H9 (cell line): Measurements from ENCODE around the gene RPL21. TPM values are rescaled to one million over a fixed set of nuclear protein-coding genes. Genes with fewer than 3 reads are reported as not detected.
A peak's percentile ranks its signal among the peaks of the same experiment; 100 is the strongest.

Source experiments
- DNase-seq: peaks from one replicate; pipeline ENCODE4 v3.0.0-alpha.2; 2017
- H2AFZ ChIP-seq: one replicate; pipeline ENCODE4 v1.6.1; 2013; ENCODE audit warnings: mild to moderate bottlenecking, low read length, control low read depth, moderate library complexity
- H2AK5ac ChIP-seq: 2 replicates; pipeline ENCODE4 v1.6.1; 2013; ENCODE audit warnings: low read length, control low read depth, mixed read lengths; ENCODE audit not compliant: insufficient read length
- H2BK120ac ChIP-seq: one replicate; pipeline ENCODE4 v1.6.1; 2013; ENCODE audit warnings: low read depth, mild to moderate bottlenecking, low read length, control low read depth, inconsistent platforms; ENCODE audit not compliant: poor library complexity, severe bottlenecking
- H2BK12ac ChIP-seq: 2 replicates; pipeline ENCODE4 v1.6.1; 2013; ENCODE audit warnings: low read length, control low read depth, mixed read lengths, low read depth; ENCODE audit not compliant: insufficient read length
- H2BK15ac ChIP-seq: 2 replicates; pipeline ENCODE4 v1.6.1; 2013; ENCODE audit warnings: low read depth, low read length, control low read depth
- H2BK20ac ChIP-seq: one replicate; pipeline ENCODE4 v1.6.1; 2013; ENCODE audit warnings: low read depth, mild to moderate bottlenecking, low read length, control low read depth, inconsistent platforms; ENCODE audit not compliant: poor library complexity, severe bottlenecking
- H2BK5ac ChIP-seq: 2 replicates; pipeline ENCODE4 v1.6.1; 2013; ENCODE audit warnings: low read length, control low read depth, mixed read lengths; ENCODE audit not compliant: insufficient read length
- H3K14ac ChIP-seq: 2 replicates; pipeline ENCODE4 v1.6.1; 2013; ENCODE audit warnings: low read length, control low read depth; ENCODE audit not compliant: insufficient read depth
- H3K18ac ChIP-seq: 2 replicates; pipeline ENCODE4 v1.6.1; 2013; ENCODE audit warnings: low read depth, mild to moderate bottlenecking, mixed read lengths, low read length, control low read depth; ENCODE audit not compliant: insufficient read length
- H3K23ac ChIP-seq: 2 replicates; pipeline ENCODE4 v1.6.1; 2013; ENCODE audit warnings: low read length, control low read depth, mixed read lengths, low read depth; ENCODE audit not compliant: insufficient read length
- H3K23me2 ChIP-seq: 2 replicates; pipeline ENCODE4 v1.6.1; 2013; ENCODE audit warnings: low read depth, mild to moderate bottlenecking, mixed read lengths, low read length, control low read depth; ENCODE audit not compliant: insufficient read length, poor library complexity, severe bottlenecking
- H3K27ac ChIP-seq: 2 replicates; pipeline ENCODE4 v1.5.1; 2013; ENCODE audit warnings: low read length, control low read depth, mixed read lengths, low read depth; ENCODE audit not compliant: insufficient read length
- H3K27me3 ChIP-seq: 2 replicates; pipeline ENCODE4 v1.6.1; 2013; ENCODE audit warnings: low read length, control low read depth, inconsistent platforms; ENCODE audit not compliant: insufficient read depth
- H3K4ac ChIP-seq: 2 replicates; pipeline ENCODE4 v1.6.1; 2013; ENCODE audit warnings: low read depth, mild to moderate bottlenecking, control low read depth, inconsistent platforms, low read length, moderate library complexity
- H3K4me1 ChIP-seq: 2 replicates; pipeline ENCODE4 v1.6.1; 2013; ENCODE audit warnings: low read length, control low read depth, inconsistent platforms; ENCODE audit not compliant: insufficient read depth
- H3K4me2 ChIP-seq: 2 replicates; pipeline ENCODE4 v1.6.1; 2013; ENCODE audit warnings: low read length, control low read depth, mixed read lengths; ENCODE audit not compliant: insufficient read length, insufficient read depth
- H3K56ac ChIP-seq: 2 replicates; pipeline ENCODE4 v1.6.1; 2013; ENCODE audit warnings: low read depth, mild to moderate bottlenecking, mixed read lengths, low read length, control low read depth; ENCODE audit not compliant: insufficient read length
- H3K79me1 ChIP-seq: 2 replicates; pipeline ENCODE4 v1.6.1; 2013; ENCODE audit warnings: low read depth, mild to moderate bottlenecking, moderate library complexity, low read length, control low read depth, inconsistent platforms; ENCODE audit not compliant: insufficient read depth, poor library complexity, severe bottlenecking
- H3K79me2 ChIP-seq: 2 replicates; pipeline ENCODE4 v1.6.1; 2013; ENCODE audit warnings: low read length, control low read depth, inconsistent platforms; ENCODE audit not compliant: insufficient read depth
- H3K9ac ChIP-seq: 2 replicates; pipeline ENCODE4 v1.6.1; 2013; ENCODE audit warnings: low read length, control low read depth, mixed read lengths; ENCODE audit not compliant: insufficient read length; ENCODE audit errors: extremely low read depth
- H3K9me3 ChIP-seq: one replicate; pipeline ENCODE4 v1.6.1; 2013; ENCODE audit warnings: low read depth, low read length, inconsistent platforms; ENCODE audit not compliant: control insufficient read depth
- H3T11ph ChIP-seq: one replicate; pipeline ENCODE4 v1.6.1; 2013; ENCODE audit warnings: mild to moderate bottlenecking, low read length, control low read depth, inconsistent platforms
- H4K20me1 ChIP-seq: one replicate; pipeline ENCODE4 v1.6.1; 2013; ENCODE audit not compliant: control insufficient read depth, insufficient read length, insufficient read depth
- H4K5ac ChIP-seq: 2 replicates; pipeline ENCODE4 v1.6.1; 2013; ENCODE audit warnings: low read depth, mild to moderate bottlenecking, mixed read lengths, low read length, control low read depth; ENCODE audit not compliant: insufficient read length
- H4K8ac ChIP-seq: replicated peaks from 2 replicates; pipeline ENCODE4 v1.6.1; 2013; ENCODE audit warnings: low read length, control low read depth, mixed read lengths, low read depth; ENCODE audit not compliant: insufficient read length
- H4K91ac ChIP-seq: 2 replicates; pipeline ENCODE4 v1.6.1; 2013; ENCODE audit warnings: low read depth, mild to moderate bottlenecking, moderate library complexity, mixed read lengths, low read length, control low read depth; ENCODE audit not compliant: insufficient read length
- H3K27ac Mint-ChIP-seq, 3 experiments: 2 replicates in 2 of 3; 3 replicates in 1 of 3; pipeline ENCODE4 v1.8.0; 2020 to 2021; ENCODE audit warnings: mixed read lengths in 3 of 3, mild to moderate bottlenecking in 1 of 3, moderate library complexity in 1 of 3
- H3K27me3 Mint-ChIP-seq: 2 replicates; pipeline ENCODE4 v1.8.0; 2021; ENCODE audit warnings: low read depth, mild to moderate bottlenecking, moderate library complexity, mixed read lengths
- H3K36me3 Mint-ChIP-seq, 3 experiments: 2 replicates in 2 of 3; 3 replicates in 1 of 3; pipeline ENCODE4 v1.8.0; 2020 to 2021; ENCODE audit warnings: low read depth in 3 of 3, mixed read lengths in 3 of 3; ENCODE audit not compliant: insufficient read depth in 1 of 3
- H3K4me1 Mint-ChIP-seq, 2 experiments: 2 replicates each; pipeline ENCODE4 v1.8.0; 2020; ENCODE audit warnings: mixed read lengths in 2 of 2
- H3K4me3 Mint-ChIP-seq, 2 experiments: 2 replicates in 1 of 2; 3 replicates in 1 of 2; pipeline ENCODE4 v1.8.0; 2020 to 2021; ENCODE audit warnings: mild to moderate bottlenecking in 2 of 2, mixed read lengths in 2 of 2, moderate library complexity in 1 of 2
- H3K9me3 Mint-ChIP-seq, 2 experiments: 2 replicates in 1 of 2; 3 replicates in 1 of 2; pipeline ENCODE4 v1.8.0; 2020; ENCODE audit warnings: mild to moderate bottlenecking in 2 of 2, mixed read lengths in 2 of 2, moderate library complexity in 1 of 2
- WGBS: extraction: QIAGEN DNeasy Blood & Tissue Kit; methylation state at CpG from one replicate; pipeline ENCODE4 v1.1.7; 2013; ENCODE audit warnings: missing lambda C conversion rate, low lambda C conversion rate, mixed read lengths; ENCODE audit not compliant: insufficient read length; ENCODE audit errors: extremely low coverage; 5-methylcytosine and 5-hydroxymethylcytosine counted together
- total RNA-seq: library from RNA; stranded (reverse); gene quantifications from 2 replicates; pipeline ENCODE4 v1.2.1, GENCODE V29; 2021
- TF ChIP-seq, protein P1 (sequence below): fragments of 200-600 bp; sonication (generic); conservative IDR thresholded peaks from 3 replicates; pipeline ENCODE4 v1.8.0; 2021; ENCODE audit warnings: antibody characterized with exemption, mild to moderate bottlenecking

RPL21 gene
- total RNA-seq, 1 experiment from 2014 or later: 1,099 TPM

DNA sequence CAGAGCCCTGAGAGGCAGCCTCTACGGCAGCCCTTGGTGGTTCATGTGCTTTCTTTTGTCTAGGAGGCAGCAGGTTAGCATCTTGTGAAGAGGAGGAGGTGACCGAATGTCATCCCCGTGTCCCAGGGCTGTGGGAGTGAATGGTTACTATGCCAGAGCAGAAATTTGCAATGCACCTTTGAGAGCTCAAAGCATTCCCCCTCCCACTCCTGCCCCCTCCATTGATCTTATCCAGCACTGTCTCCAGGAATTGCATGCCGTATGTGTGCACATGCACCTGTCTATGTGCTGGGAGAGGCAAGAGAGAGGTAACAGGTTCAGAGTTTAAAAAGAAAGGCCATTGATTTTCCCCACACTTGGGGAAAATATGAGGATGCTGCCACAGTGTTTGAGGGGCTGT, 29.5 kb downstream of the RPL21 start:
- Mint-ChIP-seq H3K4me1 (peaks cover 13% of the 10 kb centered on the region in 2 experiments; a peak in 3 of 4 replicates), H3K9me3 (no peaks in the 10 kb centered on the region; a peak in 1 of 5 replicates), H3K36me3 (no peaks in the 10 kb centered on the region), H3K4me3 (no peak overlapping the region), H3K27me3 (peaks cover 8% of the 10 kb centered on the region), H3K27ac (no peak overlapping the region)
- DNase-seq: peak; percentile 16
- no peaks in the 10 kb centered on the region for H3K79me2 ChIP-seq
- no peak overlapping the region for H2BK120ac ChIP-seq
- H3K9me3 ChIP-seq: no peaks in the 10 kb centered on the region
- no peak overlapping the region for H2BK15ac ChIP-seq
- TF ChIP-seq, protein P1, sequence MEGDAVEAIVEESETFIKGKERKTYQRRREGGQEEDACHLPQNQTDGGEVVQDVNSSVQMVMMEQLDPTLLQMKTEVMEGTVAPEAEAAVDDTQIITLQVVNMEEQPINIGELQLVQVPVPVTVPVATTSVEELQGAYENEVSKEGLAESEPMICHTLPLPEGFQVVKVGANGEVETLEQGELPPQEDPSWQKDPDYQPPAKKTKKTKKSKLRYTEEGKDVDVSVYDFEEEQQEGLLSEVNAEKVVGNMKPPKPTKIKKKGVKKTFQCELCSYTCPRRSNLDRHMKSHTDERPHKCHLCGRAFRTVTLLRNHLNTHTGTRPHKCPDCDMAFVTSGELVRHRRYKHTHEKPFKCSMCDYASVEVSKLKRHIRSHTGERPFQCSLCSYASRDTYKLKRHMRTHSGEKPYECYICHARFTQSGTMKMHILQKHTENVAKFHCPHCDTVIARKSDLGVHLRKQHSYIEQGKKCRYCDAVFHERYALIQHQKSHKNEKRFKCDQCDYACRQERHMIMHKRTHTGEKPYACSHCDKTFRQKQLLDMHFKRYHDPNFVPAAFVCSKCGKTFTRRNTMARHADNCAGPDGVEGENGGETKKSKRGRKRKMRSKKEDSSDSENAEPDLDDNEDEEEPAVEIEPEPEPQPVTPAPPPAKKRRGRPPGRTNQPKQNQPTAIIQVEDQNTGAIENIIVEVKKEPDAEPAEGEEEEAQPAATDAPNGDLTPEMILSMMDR: no peak
- H3T11ph ChIP-seq: no peak overlapping the region
- no peaks in the 10 kb centered on the region for H3K79me1 ChIP-seq
- no peak overlapping the region for H4K91ac ChIP-seq
- no peak overlapping the region for H2BK20ac ChIP-seq
- no peak overlapping the region for H4K8ac ChIP-seq
- no peaks in the 10 kb centered on the region for H3K4me1 ChIP-seq
- no peak overlapping the region for H3K4me2 ChIP-seq
- no peak overlapping the region for H3K14ac ChIP-seq
- no CpG with 5 or more reads among the region's 4 CpGs for WGBS
- H3K56ac ChIP-seq: no peak overlapping the region
- H2AFZ ChIP-seq: no peak overlapping the region
- H3K9ac ChIP-seq: no peak overlapping the region
- H4K5ac ChIP-seq: no peak overlapping the region
- H3K27me3 ChIP-seq: no peaks in the 10 kb centered on the region
- H3K23ac ChIP-seq: no peak overlapping the region
- H3K18ac ChIP-seq: no peak overlapping the region
- H2BK12ac ChIP-seq: no peak overlapping the region
- no peak overlapping the region for H2BK5ac ChIP-seq
- no peak overlapping the region for H2AK5ac ChIP-seq
- H3K4ac ChIP-seq: no peak overlapping the region
- no peak overlapping the region for H3K27ac ChIP-seq
- H4K20me1 ChIP-seq: no peaks in the 10 kb centered on the region
- H3K23me2 ChIP-seq: no peaks in the 10 kb centered on the region
